Sciatic nerve (tissue), 2 donors: ENCODE results near the gene SNORC. TPM values are rescaled to one million over a fixed set of nuclear protein-coding genes. Genes with fewer than 3 reads are reported as not detected.
"Not testable (repeated sequence)": the region's sequence is repeated elsewhere in the genome, so short reads cannot be mapped to it uniquely, and the experiment has no call there.

ENCODE experiments used
- ATAC-seq: fragments of 200-7000 bp; cut with Tn5 transposase; one replicate; pipeline ENCODE4 v1.9.1; 2020; ENCODE audit warnings: mild to moderate bottlenecking, moderate library complexity
- DNase-seq: peaks from one replicate; pipeline ENCODE4 v3.0.0-alpha.2; 2020; ENCODE audit warnings: low spot score
- intact Hi-C: fragments of 100-400 bp; cut with DNase I; formaldehyde crosslinking; loops from one replicate; pipeline ENCODE4 v1.14.2; 2022
- total RNA-seq: library from RNA; stranded (reverse); fragmentation: NEBNext Ultra II Directional; extraction: Animal tissue kit (Norgen Biotek cat#: 25700); gene quantifications from one replicate; pipeline ENCODE4 v1.2.1, GENCODE V29; 2021
- donor health status: DM: no; HTN: no; CAD: no.
- donor health status: DM: no; HTN: no; CAD: no.

SNORC gene
- total RNA-seq, 1 donor from 2014 or later, result 12.0 TPM

GRCh38 chr2:232890896-232891601, 21.0 kb downstream of the SNORC start:
- intact Hi-C loops, result no loop called here
- ATAC-seq (peak; percentile 20), DNase-seq (no peak)

DNA sequence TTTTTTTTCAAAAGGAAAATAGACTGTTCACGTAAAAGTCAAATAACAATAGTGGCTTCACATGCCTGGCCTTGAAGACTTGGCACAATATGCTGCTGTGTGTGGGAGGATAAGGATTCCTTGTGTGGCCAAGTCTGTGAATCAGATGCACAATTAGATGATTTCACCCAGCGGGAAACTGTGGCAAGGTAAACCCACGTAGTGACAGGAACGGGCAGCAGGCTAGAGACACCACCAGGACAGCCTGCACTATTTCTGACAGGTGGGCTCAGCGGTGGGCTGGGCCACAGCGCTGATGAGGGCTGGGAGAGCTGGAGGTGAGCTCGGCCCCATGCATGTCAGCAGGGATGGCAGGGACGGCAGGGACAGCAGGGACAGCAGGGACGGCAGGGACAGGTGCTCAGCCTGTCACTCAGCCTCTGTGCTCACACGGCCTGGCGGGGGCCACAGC, 21.6 kb downstream of the SNORC start:
- intact Hi-C loops, result no loop called here
- ATAC-seq (peak; percentile 7), DNase-seq (no peak)

DNA sequence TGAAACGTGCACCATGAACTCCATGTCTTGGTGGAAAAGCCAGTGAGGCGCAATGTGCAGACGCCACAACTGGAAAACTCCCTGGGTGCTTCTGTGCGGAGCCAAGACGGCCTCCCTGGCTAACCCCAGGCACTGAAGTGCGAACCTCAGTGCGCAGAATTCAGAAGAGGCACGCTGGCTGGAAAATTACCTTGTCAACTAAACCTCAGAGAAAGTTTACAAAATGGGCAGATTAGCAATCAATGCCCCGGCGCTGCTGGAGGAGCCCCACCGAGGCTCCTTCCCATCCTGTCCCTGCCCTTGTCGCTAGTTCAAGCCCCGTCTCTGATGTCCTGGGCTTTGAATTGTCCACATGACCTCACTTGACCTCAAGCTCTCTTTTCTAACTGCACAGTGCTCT, 22.2 kb downstream of the SNORC start:
- intact Hi-C loops, result no loop called here
- no peak for DNase-seq
- ATAC-seq, result no peak

DNA sequence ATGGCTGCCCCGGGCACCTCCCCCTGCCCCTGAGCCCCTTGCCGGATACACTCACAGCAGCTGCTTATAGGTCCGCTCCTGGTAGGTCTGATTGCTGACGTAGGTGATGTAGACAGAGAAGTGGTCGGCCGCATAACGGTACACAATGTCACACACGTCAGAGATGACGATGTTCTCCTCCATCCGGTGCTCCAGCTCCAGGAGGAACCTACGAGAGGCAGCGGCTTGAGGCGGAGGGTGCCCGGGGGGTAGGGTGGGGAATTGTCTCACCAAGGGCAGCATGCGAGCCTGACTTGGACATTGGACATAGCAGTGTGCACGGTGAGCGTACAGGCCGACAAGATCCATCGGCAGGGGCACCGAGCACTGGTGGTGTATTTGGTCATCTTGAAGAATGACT, 22.8 kb downstream of the SNORC start:
- ATAC-seq, result no peak
- no peak for DNase-seq
- intact Hi-C loops, result no loop called here

DNA sequence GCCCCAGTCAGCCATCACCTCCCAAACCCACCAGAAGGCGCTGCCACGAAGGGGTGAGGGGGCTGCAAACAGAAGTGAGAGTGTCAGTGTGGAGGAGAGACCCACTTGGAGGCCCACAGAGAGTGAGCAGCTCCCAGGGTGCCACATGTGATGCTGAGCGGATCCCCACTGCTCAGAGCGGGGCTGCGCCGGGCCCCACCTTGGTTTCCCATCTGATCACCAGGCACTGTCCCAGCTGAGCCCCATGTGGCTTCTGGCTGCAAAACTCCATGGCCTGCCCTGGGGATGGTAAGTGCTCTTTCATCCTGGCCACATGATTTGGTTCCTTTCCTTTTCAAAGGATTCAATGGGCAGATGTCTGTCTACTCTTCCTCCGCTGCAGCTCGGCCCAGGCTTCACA, 23.8 kb downstream of the SNORC start:
- intact Hi-C loops, result no loop called here
- DNase-seq, result no peak
- ATAC-seq, result no peak

GRCh38 chr2:232894251-232894650, 24.2 kb downstream of the SNORC start:
- intact Hi-C loops, result no loop called here
- DNase-seq, result no peak
- ATAC-seq, result no peak

DNA sequence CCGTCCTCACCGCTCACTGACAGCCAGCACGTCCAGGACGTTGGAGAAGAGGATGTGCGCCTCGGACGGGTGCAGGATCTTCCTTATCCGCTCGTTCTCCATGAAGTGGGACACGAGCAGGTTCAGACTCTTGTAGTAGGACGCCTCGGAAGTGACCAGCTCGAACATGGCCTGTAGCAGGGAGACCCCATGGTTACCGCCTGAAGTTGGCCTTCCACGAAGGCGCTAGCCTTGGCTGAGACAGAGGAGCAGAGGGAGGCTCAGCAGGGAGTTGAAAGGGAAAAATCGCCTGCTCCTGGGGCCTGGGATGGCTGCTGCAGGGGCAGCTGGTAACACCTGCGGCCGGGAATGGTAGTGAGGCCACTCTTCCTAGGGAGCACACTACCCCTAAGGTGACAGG, 24.7 kb downstream of the SNORC start:
- ATAC-seq (no peak), DNase-seq (no peak)
- intact Hi-C loops, result no loop called here

DNA sequence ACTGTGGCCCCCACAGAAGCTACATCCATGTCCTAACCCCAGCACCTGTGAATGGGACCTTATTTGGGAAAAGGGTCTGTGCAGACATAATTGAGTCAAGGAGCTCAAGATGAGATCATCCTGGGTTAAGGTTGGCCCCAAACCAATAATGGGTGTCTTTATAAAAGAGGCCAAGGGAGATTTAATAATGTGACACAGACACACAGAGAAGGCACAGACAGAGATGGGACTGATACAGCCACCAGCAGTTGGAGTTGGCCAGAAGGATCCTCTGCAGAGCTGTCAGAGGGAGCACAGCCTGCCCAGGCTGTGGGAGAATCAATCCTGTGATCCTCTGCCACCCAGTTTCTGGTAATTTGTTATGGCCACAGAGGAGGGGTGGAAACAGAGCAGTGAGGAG, 26.0 kb downstream of the SNORC start:
- no peak for DNase-seq
- intact Hi-C loops, result no loop called here
- ATAC-seq, result no peak

GRCh38 chr2:232896720-232897597, 26.9 kb downstream of the SNORC start:
- intact Hi-C loops, result no loop called here
- DNase-seq, result no peak
- ATAC-seq, result no peak

DNA sequence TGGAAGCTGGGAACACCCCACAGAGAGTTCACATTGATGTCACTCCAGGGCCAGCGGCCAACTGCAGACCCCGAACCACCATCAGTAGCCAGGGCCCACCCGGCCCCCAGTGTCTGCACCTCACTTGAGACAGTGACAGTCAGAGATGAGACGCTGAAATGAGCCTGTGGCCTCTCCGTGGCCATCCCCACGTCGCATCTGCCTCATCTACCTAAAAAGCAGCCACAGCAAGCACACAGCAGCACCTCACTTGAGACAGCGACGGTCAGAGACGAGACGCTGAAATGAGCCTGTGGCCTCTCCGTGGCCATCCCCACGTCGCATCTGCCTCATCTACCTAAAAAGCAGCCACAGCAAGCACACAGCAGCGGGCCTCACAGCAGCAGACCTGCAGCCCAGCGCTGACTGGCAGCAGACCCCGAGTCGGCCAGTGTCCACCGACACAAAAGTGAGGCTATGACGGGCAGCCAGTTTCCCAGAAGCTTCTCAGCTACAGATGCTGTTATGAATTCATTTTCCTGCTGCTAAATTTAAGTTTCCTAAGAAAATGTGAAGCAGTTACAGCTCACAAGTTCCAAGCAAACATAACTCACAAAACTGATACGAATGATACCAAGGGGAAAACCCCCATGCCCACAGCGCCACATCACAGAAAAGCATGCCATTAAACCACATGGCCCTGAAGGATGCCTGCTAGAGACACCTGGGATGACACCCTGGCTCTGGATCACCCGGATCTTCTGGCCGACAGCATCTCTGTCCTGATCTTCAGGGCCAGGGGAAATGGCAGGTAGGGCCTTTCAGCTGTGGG, 27.7 kb downstream of the SNORC start:
- DNase-seq (no peak), ATAC-seq (no peak)
- intact Hi-C loops, result no loop called here

- no peak for ATAC-seq
- DNase-seq, result no peak
- intact Hi-C loops, result no loop called here
Measured at GRCh38 chr2:232898592-232899543, 28.8 kb downstream of the SNORC start.

DNA sequence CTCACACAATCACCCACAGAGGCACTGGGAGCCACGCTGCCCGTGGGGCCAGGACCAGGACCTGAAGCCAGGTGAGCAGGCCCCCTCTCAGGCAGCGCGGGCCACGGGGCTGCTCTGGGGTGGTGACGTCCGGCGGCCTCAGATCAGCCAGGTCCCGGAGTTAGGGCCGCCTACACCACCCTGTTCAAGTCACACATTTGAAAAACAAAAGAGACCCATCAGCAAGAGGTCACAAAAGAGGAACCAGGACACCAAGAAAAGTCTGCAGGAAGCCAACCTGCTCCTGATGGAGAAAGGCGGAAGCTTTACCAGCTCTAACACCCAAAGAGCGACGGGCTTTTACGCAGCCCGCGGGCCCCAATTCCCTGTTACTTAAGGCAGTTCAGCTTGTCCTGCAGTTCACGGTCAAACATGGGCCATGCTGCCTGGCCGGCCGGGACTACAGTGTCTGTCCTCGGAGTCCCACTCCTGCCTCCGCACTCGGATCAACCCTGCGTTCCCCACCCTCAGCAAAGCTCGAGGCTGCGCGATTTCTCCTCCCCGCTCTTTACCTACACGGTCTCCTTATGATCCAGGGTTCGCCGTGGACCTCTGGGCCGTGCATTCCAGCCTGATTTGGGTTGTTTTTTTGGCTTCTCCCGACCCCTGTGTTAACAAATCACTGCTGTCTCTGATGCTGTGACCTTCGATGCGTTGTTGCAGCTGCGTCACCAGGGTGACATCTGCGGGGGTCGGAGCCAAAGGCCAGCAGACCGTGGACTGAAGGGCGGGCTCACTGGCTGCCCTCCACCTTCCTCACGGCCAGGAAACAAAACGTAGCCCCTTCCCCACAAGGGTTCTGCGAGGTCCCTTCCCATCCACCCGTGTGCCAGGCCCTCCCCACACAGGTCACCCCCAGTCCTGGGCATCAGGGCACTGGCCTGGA, 31.0 kb downstream of the SNORC start:
- intact Hi-C loops, result no loop called here
- DNase-seq (no peak), ATAC-seq (peak; percentile 28)

DNA sequence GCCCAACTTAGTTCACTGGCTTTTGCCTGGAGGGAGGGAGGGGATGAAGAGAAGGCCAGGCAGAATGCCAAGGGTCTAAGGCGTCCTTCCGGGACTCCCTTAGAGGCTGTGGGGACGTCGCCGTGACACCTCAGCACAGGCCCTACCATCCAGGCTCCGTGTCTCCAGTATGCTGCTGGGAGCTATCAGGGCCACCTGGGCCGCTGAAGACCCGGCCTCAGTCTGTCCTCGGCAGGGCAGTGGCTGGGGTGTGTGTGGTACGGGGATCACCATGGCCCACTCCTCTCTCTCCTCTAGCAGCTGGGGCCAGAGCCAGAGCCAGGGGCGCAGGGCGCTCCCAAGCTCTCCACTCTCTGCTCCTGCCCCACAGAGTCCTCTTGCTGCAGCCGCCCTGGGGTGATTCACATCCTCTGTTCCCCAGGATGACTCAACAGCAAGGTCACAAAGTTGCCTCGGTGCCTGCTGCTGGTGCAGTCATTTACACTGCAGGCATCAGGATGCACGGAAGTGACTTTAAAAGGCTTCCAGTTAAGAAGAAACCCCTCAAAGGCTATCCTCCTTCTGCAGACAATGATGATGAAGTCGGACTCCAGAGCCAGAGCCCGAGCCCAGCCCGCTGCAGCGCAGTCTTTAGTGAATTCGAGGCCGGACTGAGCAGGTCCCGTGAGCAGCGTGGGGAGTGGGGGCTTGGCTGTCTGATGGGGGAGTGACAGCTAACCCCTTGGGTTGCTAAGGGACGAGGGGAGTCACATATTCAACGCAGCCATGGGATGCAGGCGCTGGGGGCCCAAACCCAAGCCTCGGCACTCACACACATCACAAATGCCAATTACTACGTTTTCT, 31.9 kb downstream of the SNORC start:
- ATAC-seq, result peak; percentile 28
- intact Hi-C loops, result no loop called here
- DNase-seq, result no peak

DNA sequence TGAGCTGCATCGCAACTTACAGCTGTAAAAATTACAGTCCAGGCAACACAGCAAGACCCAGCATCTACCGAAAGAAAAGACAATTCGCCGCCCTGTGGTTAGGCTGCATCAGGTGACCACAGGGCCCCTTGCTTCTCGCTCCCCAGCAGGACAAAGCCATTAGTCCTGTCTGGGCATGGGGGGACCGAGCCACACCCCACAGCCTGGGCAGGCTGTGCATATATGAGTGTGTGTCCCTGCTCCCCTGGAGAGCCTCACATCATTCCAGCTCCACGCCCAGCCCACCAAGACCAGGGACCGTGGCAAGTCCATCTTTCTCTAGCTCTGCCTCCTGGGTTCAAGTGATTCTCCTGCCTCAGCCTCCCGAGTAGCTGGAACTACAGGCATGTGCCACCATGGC, 33.9 kb downstream of the SNORC start:
- ATAC-seq (no peak), DNase-seq (no peak)
- intact Hi-C loops, result no loop called here

DNA sequence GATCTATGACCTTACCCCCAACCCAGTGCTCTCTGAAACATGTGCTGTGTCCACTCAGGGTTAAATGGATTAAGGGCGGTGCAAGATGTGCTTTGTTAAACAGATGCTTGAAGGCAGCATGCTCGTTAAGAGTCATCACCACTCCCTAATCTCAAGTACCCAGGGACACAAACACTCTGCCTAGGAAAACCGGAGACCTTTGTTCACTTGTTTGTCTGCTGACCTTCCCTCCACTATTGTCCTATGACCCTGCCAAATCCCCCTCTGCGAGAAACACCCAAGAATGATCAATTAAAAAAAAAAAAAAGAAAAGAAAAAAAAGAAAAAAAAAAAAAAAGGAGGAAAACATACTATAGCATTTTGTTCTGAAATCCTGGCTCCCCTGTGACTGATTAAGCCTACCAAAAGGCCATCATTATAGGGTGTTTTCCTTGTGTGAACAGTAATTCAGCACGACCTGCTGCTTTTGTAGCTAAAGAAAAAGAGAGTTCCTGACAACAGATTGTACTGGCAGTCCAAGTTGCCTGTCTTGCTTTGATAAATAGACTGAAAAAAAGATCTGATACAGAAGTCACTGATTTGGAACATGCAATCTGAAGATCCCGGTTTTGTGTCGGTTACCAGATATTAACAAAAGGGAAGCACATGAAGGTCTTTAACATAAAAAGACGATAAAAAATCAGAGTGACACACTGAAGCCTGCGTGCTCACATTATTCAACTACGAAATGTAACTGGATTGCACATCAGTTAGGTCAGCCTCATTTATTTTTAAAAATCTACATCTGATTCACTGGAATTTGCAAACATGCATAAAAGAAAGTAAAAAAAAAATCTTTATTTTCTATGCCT, 37.0 kb downstream of the SNORC start:
- intact Hi-C loops, DNase-seq, ATAC-seq: not testable (repeated sequence)

GRCh38 chr2:232907718-232908085, 37.6 kb downstream of the SNORC start:
- ATAC-seq, DNase-seq, intact Hi-C loops: not testable (repeated sequence)
